Right kidney (tissue), 1 donor: ENCODE measurements around the gene HSF4.

Source experiments
- DNase-seq: peaks from one replicate; pipeline ENCODE4 v3.0.0-alpha.2; 2016

HSF4 gene

DNA sequence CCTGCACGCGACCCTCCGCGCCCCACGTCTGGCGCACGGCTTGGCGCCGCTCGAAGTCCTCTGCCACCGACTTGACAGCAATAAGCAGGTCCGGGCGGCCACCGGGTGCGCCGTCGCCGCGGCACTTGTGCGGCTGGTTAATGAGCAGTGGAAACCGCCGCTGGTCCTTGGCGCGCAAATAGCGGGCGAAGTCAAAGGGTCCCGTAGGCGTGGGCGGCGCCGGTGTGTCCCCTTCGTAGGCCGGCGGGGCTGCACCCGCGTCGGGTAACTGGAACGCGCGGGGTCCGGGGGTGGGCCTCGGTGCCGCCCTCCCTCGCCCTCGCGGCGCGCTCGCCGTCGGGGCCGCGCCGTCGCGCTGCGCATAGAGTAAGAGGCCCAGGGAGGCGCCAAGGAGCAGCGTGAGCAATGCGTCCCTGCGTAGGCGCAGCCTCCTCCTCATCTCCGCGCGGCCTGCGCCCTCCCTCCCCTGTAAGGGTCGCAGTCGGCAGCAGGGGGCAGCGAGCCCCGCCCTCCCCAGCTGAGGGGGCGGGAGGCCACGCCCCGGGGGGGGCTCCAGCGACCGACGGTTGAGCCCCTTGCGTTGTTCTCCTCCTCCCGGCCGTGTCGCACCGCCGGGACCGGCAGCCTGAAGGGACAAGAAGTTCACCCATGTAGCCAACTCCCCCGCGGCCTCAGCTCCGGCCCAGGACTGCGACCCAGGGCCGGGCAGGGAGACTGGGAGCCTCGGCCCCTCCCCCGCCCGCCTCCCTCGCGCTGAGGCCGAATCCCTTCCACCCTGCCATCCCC is 14.3 kb upstream of the HSF4 start:
- peak; percentile 91 for DNase-seq

DNA sequence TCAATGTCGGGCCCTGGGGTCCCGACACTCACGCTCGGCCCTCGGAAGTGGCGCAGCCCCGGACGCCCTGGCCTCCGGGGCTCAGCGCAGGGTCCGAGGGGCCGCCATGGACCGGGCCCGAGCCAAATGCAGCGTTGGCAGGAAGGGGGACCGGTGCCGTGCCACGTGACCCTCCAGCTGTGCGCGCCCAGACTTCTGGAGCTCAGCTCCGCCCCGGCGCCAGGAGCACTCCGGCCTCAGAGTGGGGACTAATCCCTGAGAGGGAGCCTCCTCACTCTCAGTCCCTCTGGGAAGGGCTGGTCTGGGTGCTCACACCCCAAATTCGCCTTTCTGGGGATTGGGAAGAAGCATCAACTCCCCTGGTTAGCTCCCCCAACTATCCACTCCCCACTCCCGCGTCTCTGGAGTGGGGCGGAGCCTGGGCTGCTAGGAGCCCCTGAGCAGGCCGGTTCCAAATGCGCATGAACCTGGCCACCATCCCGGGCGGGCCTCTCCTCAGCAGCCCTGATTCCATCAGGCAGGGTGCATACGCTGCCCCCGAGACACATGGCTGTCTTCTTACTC is 13.6 kb upstream of the HSF4 start, which contains the start of gene B3GNT9:
Gene B3GNT9, minus strand, starts transcription at position 166 of the 564 bp plus-strand sequence. CDS start 513 bp downstream, outside the sequence.
- peak; percentile 94 for DNase-seq

DNA sequence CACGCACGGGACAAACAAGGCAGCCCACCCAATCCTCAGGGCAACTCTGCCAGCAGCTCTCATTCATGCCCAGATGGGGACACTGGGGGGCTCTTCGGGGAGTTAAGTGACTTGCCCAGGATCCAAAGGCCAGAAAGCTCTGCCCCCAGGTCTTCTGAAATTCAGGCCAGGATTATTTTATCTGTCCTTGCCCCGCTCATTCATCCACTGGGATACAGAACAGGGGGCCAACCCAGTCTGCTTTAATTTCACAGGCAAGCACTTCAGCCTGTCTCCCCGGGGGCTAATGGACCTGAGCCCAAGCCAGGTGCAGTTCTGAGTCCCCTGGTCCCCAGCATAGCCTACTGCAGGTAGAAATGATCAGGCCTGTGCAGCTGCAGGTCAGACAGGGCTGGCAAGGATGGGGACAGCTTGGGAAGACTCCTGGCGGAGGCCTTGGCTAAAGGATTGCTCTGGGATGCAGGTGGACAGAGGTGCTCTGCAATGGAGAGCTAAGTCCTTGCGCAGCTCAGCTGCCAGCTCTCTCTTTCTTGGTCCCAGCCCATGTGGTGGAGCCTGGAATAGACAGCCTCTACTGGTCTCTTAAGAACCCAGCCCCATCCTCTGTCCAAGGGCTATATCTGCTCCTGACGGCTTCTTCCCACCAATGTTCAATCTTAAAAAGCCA is 13.0 kb upstream of the HSF4 start:
- no peak for DNase-seq

DNA sequence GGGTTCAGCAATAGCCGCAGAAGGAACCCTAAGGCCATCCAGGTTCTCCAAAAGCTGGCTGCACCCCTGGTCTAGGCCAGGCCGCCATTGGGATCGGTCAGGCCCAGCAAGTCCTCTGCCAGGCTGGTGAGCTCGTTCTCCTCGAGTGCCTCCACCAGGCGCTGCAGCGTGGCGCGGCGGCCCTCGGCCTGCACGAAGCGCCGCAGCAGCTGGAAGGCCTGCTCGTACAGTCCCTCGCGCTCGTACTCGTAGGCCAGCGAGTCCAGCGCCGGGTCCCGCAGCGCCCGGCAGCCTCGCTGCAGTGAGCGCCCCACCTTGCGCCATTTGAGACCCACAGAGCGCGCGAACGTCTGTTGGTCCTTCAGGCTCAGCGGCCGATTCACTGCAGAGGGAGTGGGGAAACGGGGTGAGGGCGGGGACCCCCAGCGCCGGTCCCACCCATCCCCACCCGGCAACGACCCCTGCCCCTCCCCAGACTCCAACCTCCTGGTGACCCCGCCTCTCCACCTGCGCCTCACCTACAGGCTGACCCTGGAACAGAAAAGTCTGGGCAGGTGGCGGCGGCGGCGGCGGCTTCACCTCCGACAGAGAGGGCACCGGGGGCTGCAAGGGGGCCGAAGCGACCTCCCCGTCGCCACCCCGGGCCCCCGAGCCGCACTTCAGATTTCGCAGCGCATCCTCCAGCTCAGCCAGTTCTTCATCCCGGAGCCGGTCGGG is 9.8 kb upstream of the HSF4 start:
- no peak for DNase-seq

DNA sequence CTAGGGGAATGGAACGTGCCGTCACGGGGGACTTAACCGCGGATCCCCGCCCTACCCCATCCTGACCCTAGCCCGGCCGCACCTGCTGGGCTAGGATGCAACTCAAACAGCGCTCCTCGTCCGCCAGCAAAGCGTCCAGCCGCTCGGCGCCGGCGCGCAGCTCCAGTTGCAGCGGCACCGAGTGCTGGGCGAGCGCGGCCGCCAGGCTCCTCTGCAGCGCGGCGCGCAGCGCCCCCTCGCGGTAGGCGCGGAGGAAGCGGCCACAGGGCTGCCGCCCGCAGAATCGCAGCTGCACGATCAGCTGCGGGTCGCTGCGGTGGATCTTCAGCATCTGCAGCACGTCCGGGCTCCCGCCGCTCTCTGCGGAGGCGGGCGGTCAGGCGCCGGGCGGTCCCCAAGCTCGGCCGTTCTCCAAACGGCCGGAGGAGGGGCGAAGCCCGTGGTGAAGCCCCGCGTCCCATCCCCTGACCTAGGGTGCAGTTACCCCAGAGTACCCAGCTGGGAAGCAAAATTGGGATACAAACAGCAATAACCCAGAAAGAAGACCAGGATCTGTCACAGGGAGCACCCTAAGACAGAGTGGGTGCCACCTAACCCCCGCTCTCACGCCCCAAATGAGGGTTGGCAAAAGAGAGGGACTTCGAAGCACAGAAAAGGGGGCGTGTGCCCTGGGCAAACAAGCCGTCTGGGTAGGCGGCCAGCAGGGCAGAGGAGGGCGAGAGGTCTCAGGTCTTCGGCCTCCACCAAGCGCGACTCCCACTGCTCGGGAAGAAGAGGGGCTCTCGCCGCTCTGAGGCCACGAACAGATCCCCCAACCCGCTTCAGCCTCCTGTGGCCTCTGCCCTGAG is 9.0 kb upstream of the HSF4 start:
- DNase-seq, result peak; percentile 82

DNA sequence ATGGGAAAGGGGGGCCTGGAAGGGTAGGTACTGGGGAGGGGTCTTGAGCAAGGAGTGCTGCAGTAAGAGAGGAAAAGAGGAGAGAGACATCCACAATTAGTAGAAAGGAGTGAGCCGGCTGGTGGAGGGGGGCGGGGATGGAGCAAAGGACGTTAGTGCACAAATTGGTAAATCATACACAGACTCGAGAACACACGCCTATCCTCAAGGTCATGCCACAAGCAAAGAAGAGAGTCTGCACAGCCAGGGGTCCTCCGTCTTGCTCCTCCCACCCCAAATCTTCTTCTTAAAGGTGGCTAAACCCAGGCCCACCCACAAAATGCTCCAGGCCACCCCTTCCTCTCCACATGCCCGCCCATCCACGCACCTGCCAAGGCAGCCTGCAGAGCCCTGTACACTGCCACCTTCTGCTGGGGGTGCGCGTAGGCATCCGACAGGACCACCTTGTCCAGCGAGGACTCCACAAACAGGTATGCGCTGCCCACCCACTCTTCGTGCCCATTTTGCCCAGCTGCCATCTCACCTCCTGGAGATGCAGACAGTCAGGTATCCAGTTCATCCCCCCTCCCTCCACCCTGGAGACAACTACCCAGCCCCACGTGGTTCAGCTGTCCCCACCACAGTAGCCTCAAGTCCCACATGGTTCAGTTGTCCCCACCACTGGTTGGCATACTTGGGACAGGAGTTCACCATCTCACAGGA is 8.3 kb upstream of the HSF4 start:
- DNase-seq, result no peak

DNA sequence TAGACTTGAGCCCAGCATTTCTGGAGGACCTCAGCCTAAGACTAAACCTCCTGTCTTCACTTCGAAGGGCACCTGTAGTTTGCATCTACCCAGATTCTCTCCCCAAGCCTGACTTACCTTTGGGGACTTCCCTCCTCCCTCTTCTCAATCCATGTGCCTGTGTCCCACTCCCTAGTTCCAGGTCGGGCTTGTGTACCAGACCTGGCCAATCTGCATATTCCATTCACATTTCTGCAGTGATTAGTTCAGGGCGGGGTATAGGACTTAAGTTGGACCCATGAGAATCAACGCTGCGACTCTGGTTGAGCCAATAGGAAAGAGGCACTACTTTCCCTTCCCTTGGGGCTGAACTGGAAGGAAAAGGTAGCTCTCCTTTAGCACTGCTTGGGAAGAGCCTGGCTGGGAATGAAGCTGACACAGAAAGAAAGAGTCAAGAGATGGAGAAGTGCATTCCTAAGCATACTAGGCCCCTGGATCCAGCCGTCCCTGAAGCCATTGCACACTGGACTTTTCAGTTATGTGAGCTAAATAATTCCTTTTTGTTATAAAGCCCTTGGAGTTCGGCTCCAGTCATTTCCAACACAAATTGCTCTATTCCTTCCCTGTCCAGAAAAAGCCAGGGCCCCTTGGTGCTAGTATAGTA is 7.3 kb upstream of the HSF4 start:
- no peak for DNase-seq

- DNase-seq, result no peak
Observed at GRCh38 chr16:67157892-67158635, 6.5 kb upstream of the HSF4 start.

DNA sequence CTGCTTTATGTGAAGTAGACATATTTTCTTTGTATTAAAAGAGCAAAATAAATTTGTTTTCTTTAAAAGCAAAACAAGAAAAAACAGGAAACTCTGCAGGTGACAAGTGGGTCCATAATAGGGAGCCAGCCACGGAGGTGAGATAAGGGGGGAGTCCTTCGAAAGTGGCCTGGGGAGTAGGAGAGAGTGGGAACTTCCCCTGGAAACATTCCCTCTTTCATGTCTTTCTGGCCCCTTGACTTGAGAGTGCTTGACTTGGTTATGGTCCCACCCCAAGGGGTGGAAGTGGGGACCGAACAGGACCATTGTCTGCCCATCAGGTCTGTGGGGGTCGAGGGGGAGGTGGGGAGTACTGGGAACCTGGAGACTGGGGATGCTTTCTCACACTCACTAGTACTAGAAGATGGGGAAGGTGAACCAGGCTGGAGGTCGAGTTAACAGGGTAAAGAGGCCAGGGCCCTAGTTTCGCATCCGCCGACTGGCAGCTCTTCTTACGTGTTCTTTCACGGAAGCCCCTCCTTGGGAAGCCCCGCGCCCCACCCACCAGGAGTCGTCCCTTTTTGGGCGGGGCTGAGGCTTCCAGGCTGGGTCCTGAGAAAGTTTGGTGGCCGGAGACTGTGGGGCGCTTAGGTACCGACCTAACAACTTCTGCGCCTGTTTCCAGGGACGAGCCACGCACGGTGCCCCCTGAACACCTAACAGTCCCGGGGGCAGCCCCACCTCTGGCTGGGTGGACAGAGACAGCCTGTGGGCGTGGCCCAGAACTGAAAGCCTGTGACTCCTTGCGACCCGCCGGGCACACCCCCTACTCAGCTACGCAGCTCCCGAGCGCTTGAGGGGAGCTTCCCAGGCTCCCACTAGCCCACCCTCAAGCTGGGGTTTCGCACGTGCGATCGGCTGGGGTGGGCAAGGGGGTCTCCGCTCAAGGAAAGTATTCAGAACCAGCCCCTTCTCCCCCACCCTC is 5.6 kb upstream of the HSF4 start:
- DNase-seq, result no peak

- DNase-seq, result no peak
Observed at GRCh38 chr16:67161595-67162058, 2.9 kb upstream of the HSF4 start.

- DNase-seq, result no peak
Observed at GRCh38 chr16:67162506-67163163, 1.9 kb upstream of the HSF4 start.

DNA sequence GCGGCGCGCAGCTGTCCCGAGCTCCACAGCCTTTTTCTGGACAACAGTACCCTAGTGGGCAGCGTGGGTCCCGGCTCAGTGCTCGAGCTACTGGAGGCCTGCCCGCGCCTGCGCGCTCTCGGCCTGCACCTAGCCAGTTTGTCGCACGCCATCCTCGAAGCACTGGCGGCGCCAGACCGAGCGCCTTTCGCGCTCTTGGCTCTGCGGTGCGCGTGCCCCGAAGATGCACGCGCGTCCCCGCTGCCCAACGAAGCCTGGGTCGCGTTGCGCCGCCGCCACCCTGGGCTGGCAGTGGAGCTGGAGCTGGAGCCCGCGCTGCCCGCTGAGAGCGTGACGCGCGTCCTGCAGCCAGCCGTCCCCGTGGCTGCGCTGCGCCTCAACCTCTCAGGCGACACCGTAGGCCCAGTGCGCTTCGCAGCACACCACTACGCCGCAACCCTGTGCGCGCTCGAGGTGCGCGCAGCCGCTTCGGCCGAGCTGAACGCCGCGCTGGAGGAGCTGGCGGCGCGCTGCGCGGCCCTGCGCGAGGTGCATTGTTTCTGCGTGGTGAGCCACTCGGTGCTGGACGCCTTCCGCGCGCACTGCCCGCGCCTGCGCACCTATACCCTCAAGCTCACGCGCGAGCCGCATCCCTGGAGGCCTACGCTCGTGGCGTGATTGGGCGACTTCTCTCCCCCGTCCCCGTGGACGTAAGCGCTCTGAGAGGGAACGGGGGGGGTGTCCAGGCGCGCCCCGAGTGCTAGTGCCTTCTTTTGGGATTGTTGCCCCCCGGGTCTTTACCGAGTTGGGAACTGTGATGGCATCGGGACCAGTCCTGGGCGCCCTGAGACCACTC is 1.2 kb upstream of the HSF4 start:
- DNase-seq, result peak; percentile 84

DNA sequence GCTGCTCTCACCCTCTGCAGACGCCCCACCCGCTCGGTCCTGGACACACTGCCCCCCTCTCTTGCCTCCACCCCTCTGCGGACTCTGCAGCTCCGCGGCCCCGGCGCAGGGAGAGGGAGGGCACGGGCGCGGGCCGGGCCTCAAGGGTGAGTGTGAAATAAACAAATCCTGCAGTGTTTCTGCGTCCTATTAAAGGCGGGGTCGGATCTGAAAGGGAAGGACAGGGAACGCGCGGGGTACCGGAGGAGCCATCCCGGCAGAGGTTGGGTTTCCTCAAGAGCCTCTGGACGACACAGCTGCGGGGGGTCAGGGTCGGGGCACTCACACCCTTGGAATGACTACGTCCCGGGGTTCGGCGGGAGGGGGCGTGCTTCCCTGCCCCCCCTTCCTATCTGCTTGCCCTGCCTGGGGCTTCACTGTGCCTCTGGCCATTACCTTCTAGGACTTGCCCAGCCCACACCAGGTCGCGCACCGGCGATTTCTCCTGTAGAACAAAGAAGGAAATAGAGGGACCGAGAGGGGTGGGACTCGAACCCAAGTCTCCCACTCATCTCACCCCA is 466 bp upstream of the HSF4 start:
- DNase-seq, result peak; percentile 54

DNA sequence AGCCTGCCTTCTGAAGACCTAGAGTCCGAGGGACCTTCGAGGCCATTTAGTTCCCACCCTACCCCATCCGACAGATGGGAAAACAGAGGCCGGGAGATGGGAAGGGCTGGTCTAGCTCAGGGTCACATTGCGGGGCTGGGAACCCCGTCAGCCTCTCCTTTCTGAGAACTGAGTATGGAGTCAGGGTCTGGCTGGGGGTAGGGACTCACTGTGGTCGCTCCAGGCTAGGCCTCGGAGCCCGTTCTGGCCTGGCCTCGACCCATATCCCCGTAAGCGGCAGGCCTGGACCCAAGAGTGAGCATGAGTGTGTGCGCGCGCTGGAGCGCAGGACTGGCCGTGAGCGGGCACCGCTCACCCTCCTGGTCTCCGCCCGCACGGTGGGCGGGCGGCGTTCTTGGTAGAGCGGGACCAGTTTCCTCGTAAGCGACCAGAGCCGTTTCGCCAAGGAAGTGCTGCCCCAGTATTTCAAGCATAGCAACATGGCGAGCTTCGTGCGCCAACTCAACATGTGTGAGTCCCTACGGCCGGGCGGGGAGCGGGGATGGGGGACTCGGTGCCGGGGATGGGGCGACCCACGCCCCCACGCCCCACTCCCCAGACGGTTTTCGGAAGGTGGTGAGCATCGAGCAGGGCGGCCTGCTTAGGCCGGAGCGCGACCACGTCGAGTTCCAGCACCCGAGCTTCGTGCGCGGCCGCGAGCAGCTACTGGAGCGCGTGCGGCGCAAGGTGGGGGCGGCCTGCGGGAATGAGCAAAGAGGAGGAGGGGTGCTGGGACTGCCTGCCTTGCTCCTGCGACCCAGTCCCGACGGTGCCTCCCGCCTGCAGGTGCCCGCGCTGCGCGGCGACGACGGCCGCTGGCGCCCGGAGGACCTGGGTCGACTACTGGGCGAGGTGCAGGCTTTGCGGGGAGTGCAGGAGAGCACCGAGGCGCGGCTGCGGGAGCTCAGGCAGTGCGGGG is 855 bp downstream of the HSF4 start:
- peak; percentile 56 for DNase-seq

- DNase-seq, result no peak
Observed at GRCh38 chr16:67166110-67166547, 1.6 kb downstream of the HSF4 start.
